Coronary artery (tissue), 2 donors: ENCODE measurements around the gene GNAS.

Experiments
- DNase-seq: peaks from one replicate; pipeline ENCODE4 v3.0.0-alpha.2; 2017; ENCODE audit warnings: low spot score
- H3K27ac ChIP-seq, 2 donors: fragments of 200-600 bp; sonication (generic); one replicate each; pipeline ENCODE4 v1.5.1; 2016 to 2019
- H3K4me3 ChIP-seq: fragments of 200-600 bp; sonication (generic); 2 replicates; pipeline ENCODE4 v1.5.1; 2016; ENCODE audit warnings: mild to moderate bottlenecking, moderate library complexity
- TF ChIP-seq, protein P1 (sequence below): fragments of 200-600 bp; sonication (generic); IDR thresholded peaks from one replicate; pipeline ENCODE4 v1.5.1; 2019; ENCODE audit warnings: antibody characterized with exemption

Gene GNAS

DNA sequence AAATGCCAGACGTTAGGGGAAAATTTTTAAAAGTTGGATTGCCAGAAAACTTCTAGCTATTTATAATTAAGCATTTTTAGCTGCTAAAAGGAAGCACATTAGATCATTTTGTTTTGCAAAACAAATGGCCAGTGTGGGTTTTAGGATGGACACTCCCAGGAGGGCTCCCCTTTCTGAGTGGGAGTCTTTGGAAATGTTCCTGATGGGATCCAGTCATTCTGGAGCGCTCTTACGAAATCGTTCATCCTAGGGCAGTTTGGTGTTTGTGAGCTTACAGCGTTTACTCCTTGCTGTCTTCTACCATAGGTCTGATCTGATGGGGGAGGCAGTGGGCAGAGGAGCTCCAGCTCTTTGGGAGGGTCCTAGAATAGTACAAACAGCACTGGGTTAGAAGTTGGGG is 14.7 kb downstream of the GNAS start:
- DNase-seq, result no peak
- Histone ChIP-seq H3K4me3 (no peak overlapping the region), H3K27ac (no peak overlapping the region)
- TF ChIP-seq, protein P1, sequence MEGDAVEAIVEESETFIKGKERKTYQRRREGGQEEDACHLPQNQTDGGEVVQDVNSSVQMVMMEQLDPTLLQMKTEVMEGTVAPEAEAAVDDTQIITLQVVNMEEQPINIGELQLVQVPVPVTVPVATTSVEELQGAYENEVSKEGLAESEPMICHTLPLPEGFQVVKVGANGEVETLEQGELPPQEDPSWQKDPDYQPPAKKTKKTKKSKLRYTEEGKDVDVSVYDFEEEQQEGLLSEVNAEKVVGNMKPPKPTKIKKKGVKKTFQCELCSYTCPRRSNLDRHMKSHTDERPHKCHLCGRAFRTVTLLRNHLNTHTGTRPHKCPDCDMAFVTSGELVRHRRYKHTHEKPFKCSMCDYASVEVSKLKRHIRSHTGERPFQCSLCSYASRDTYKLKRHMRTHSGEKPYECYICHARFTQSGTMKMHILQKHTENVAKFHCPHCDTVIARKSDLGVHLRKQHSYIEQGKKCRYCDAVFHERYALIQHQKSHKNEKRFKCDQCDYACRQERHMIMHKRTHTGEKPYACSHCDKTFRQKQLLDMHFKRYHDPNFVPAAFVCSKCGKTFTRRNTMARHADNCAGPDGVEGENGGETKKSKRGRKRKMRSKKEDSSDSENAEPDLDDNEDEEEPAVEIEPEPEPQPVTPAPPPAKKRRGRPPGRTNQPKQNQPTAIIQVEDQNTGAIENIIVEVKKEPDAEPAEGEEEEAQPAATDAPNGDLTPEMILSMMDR, result no peak

- Histone ChIP-seq H3K4me3 (no peak overlapping the region), H3K27ac (no peak overlapping the region)
- TF ChIP-seq, protein P1, result no peak
- DNase-seq, result peak; percentile 19
These were observed 16.3 kb downstream of the GNAS start for GRCh38 chr20:58868795-58869194.

GRCh38 chr20:58869662-58870227 is 17.2 kb downstream of the GNAS start:
- no peak overlapping the region for H3K27ac ChIP-seq
- H3K4me3 ChIP-seq, result no peak overlapping the region
- TF ChIP-seq, protein P1, result no peak
- no peak for DNase-seq

DNA sequence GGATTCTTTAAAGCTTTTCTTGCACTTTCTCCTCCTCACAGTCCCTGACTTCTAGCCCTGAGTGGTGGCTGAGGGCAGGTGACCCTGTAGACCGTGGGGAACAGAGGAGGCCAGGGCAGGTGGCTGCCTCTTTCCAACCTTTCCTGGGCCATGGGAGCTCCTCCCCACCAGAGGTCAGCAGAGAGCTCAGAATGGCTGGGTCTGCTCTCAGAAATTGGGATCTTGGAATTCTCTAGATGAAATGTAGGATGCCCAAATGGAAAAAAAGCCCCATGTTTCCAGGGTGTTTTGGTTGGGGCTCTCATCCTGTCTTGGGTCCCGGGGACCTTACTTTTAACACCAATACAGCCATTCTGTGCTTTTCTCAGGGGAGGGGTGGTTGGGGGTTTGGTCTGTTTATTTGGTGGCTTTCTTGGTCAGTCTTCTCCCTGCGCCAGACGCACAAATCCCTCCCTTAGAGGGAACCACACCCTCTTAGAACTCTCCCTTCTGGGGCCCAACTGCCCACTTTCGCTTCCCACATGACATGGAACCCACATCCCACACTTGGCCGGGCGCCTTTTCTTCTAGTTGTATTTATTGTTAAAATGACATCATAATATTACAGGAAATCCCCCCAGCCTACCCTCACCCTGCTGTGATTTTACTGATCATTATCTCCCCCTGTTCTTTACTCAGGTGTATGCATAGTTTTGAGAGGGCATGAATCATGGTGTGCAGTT is 17.9 kb downstream of the GNAS start:
- TF ChIP-seq, protein P1, result peak; percentile 80
- Histone ChIP-seq H3K4me3 (no peak overlapping the region), H3K27ac (no peak overlapping the region)
- no peak for DNase-seq

DNA sequence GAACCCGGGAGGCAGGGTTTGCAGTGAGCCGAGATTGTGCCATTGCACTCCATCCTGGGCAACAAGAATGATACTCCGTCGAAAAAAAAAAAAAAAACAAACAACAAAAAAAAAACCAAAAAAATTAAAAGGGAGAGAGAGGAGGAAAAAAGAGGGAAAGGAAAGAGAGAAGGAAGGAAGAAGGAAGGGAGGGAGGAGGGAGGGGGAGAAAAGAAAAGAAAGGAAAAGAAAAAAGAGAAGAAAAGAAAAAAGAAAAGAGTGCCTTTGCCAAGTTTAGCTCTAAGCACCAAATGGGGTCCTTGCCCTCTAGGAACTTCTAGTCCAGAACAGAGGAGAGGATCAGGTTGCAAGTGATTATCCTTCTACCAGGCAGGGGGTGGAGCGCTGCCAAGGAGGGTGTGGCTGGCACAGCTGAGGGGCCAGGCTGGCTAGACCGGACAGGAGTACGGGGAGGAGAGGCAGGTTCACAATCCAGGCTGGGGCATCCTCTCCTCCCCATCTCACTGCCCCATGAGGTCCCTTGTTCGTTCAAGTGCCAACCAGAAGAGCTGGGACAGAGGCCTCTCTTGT is 19.1 kb downstream of the GNAS start:
- H3K27ac ChIP-seq, result no peak overlapping the region
- DNase-seq, result no peak
- no peak overlapping the region for H3K4me3 ChIP-seq
- TF ChIP-seq, protein P1, result no peak

- Histone ChIP-seq H3K27ac (no peak overlapping the region), H3K4me3 (no peak overlapping the region)
- no peak for DNase-seq
- TF ChIP-seq, protein P1, result no peak
These were observed 22.0 kb downstream of the GNAS start for GRCh38 chr20:58874469-58874868.

- no peak for DNase-seq
- no peak overlapping the region for H3K27ac ChIP-seq
These were observed 22.6 kb downstream of the GNAS start for GRCh38 chr20:58875111-58875510.

More at GRCh38 chr20:58875111-58875510, 22.6 kb downstream of the GNAS start:
- TF ChIP-seq, protein P1, result no peak
- no peak overlapping the region for H3K4me3 ChIP-seq
